HEK293T (cell line): Measurements from ENCODE around the gene GRM6.

Experiments
- CTCF ChIA-PET: fragments of 350-600 bp; formaldehyde crosslinking; extraction: SDS; loops from one replicate; lab custom pipeline; 2021; ENCODE audit warnings: antibody characterized with exemption, inconsistent platforms; lab: Yijun Ruan, JAX
- POLR2A ChIA-PET: fragments of 350-600 bp; formaldehyde crosslinking; extraction: SDS; loops from one replicate; lab custom pipeline; 2020; ENCODE audit warnings: antibody characterized with exemption, inconsistent platforms; lab: Yijun Ruan, JAX
- DNase-seq: peaks from one replicate; pipeline ENCODE4 v3.0.0; 2012; ENCODE audit warnings: mixed read lengths; ENCODE audit errors: extremely low spot score
- ARNT ChIP-seq: fragments of 450-650 bp; IDR thresholded peaks from 2 replicates; pipeline ENCODE4 v1.6.1; 2017; ENCODE audit warnings: mild to moderate bottlenecking
- BHLHE40 ChIP-seq: fragments of 450-650 bp; IDR thresholded peaks from 2 replicates; pipeline ENCODE4 v1.6.1; 2016; ENCODE audit warnings: mild to moderate bottlenecking, moderate library complexity, borderline replicate concordance
- CTBP1 ChIP-seq: fragments of 450-650 bp; IDR thresholded peaks from 2 replicates; pipeline ENCODE4 v1.6.1; 2016; ENCODE audit warnings: borderline replicate concordance
- ELF4 ChIP-seq: fragments of 450-650 bp; IDR thresholded peaks from 2 replicates; pipeline ENCODE4 v1.6.1; 2017; ENCODE audit warnings: antibody characterized with exemption
- FOXA1 ChIP-seq: fragments of 450-650 bp; IDR thresholded peaks from 2 replicates; pipeline ENCODE4 v1.6.1; 2016; ENCODE audit warnings: mild to moderate bottlenecking
- FOXK2 ChIP-seq: fragments of 450-650 bp; IDR thresholded peaks from 2 replicates; pipeline ENCODE4 v1.6.1; 2016; ENCODE audit warnings: mild to moderate bottlenecking
- FOXM1 ChIP-seq: fragments of 450-650 bp; IDR thresholded peaks from 2 replicates; pipeline ENCODE4 v1.6.1; 2017; ENCODE audit warnings: mild to moderate bottlenecking, borderline replicate concordance
- HDGF ChIP-seq: fragments of 450-650 bp; IDR thresholded peaks from 2 replicates; pipeline ENCODE4 v1.6.1; 2017; ENCODE audit warnings: antibody characterized with exemption, borderline replicate concordance
- L3MBTL2 ChIP-seq: fragments of 450-650 bp; conservative IDR thresholded peaks from 2 replicates; pipeline ENCODE4 v1.6.1; 2016; ENCODE audit warnings: mild to moderate bottlenecking
- LEF1 ChIP-seq: fragments of 450-650 bp; IDR thresholded peaks from 2 replicates; pipeline ENCODE4 v1.6.1; 2017; ENCODE audit warnings: mild to moderate bottlenecking, borderline replicate concordance
- NFRKB ChIP-seq: fragments of 450-650 bp; IDR thresholded peaks from 2 replicates; pipeline ENCODE4 v1.6.1; 2016; ENCODE audit warnings: mild to moderate bottlenecking, moderate library complexity
- SP1 ChIP-seq: fragments of 450-650 bp; IDR thresholded peaks from 2 replicates; pipeline ENCODE4 v1.6.1; 2017
- SUZ12 ChIP-seq: fragments of 450-650 bp; IDR thresholded peaks from 2 replicates; pipeline ENCODE4 v1.6.1; 2016; ENCODE audit warnings: mild to moderate bottlenecking
- TARDBP ChIP-seq: fragments of 450-650 bp; IDR thresholded peaks from 2 replicates; pipeline ENCODE4 v1.6.1; 2016
- ZNF384 ChIP-seq: fragments of 450-650 bp; IDR thresholded peaks from 2 replicates; pipeline ENCODE4 v1.6.1; 2016
- TF ChIP-seq, protein P1 (sequence below): fragments of 450-650 bp; IDR thresholded peaks from 2 replicates; pipeline ENCODE4 v1.6.1; 2016

GRM6 gene

DNA sequence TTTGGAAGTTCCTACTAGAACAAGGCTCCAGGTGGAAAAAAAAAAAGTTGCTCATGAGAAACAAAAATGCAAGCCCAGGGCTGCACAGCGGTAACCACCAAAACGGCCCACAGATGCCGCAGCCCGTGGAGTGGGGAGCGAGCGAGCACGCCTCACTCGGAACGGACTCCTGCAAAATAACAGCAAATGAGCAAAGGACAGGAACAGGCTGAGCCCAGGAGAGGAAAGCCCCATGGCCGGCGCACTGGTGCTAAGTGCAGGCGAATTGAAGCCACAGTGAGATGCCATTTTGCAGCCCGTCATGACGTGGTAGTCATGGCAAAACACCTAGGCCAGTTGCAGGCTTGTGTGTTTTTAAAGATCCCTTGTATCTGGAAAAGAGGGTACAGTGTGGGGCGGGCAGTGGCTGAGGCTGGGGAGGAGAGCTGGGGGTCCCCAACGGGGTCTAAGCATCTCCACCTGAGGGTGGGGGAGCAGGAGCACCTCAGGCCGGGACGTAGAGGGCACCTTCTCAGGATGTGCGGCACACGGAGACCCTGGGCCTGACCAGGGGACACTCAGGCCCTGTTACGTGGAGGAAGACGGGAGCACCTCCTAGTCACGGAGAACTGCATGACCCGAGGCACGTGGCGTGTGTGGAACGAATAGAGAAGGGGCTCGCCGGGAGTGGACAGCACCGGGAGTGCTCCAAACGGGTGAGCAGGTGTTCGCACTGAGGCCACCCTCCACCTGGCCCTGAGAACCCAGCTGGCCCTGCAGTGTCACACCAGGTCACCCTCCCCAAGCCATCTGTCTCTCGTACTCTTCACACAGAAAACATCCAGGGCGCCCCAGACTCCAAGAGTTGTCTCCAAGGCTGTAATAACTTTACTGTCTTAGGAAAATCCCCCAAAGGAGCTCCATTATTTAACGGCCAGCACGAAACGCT, 10.7 kb downstream of the GRM6 start:
- DNase-seq, result no peak
- POLR2A ChIA-PET, result no interaction called here
- TF ChIP-seq TARDBP (no peak), ARNT (no peak), SP1 (no peak), CTBP1 (no peak), L3MBTL2 (no peak), BHLHE40 (no peak), FOXA1 (no peak), ZNF384 (no peak), FOXM1 (no peak), ELF4 (no peak), FOXK2 (no peak), LEF1 (no peak), SUZ12 (no peak), HDGF (no peak)
- TF ChIP-seq, protein P1, sequence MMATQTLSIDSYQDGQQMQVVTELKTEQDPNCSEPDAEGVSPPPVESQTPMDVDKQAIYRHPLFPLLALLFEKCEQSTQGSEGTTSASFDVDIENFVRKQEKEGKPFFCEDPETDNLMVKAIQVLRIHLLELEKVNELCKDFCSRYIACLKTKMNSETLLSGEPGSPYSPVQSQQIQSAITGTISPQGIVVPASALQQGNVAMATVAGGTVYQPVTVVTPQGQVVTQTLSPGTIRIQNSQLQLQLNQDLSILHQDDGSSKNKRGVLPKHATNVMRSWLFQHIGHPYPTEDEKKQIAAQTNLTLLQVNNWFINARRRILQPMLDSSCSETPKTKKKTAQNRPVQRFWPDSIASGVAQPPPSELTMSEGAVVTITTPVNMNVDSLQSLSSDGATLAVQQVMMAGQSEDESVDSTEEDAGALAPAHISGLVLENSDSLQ, result no peak
- CTCF ChIA-PET, result no interaction called here

DNA sequence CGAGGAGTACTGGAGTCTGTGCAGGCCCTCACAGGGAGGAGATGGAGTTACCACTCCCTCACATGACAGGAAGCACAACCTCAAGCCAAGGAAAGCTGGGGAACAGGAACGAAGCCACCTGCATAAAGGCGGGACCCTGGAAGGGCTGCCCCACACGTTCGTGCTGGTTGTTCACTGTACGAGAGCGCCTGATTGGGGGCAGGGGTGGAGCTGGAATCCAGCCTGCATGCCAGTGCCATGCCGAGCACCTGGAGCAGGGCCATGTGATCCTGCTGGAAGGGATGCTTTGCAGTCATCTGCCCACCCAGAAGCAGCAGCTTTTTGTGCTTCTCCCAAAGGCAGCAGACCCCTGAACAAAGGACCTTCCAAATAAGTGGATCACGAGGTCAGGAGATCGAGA, 11.4 kb downstream of the GRM6 start:
- no peak for DNase-seq
- ChIA-PET CTCF (no interaction called here), POLR2A (no interaction called here)
- TF ChIP-seq SP1, result no peak
- no peak for TF ChIP-seq ZNF384
- no peak for TF ChIP-seq SUZ12
- TF ChIP-seq, protein P1, result no peak
- TF ChIP-seq BHLHE40, result no peak
- TF ChIP-seq NFRKB, result no peak
- no peak for TF ChIP-seq FOXK2
- no peak for TF ChIP-seq FOXM1
- no peak for TF ChIP-seq CTBP1
- no peak for TF ChIP-seq TARDBP
- no peak for TF ChIP-seq HDGF
- TF ChIP-seq LEF1, result no peak
- TF ChIP-seq FOXA1, result no peak
- TF ChIP-seq ELF4, result no peak
- no peak for TF ChIP-seq L3MBTL2
- TF ChIP-seq ARNT, result no peak

DNA sequence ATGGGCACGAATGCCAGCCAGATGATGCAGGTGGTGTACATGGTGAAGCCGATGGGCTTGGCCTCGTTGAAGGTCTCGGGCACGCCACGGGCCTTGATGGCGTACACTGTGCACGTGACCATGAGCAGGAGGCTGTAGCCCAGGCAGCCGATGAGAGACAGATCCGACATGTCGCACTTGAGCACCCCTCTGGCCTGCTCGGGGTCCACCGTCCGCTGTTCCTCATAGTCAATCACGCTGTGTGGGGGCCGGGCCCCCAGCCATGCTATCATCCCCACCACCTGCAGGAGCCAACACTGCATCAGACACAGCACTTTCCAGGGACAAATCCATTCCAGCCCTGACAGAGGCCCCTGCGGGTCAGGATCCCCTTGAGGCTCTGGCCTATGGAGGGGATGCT, 12.2 kb downstream of the GRM6 start:
- POLR2A ChIA-PET, result no interaction called here

DNA sequence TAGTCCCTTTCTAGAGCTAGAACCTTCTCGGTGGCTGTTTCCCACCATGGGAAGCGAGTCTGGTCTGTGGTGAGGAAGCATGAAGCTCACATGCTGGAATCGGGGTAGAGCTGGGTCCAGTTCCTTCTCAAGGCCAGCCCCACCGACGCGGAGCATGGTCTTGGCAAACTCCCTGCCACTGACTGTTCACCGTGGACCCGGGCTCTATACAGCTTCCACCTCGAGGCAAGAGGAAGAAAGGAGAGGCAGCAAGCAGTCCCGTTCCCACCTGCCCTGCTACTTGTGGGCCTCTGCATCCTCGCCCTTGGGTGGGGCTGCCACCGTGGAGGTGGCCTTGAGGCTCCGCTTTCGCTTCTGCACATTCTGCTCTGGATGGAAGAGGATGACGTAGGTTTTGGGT, 13.7 kb downstream of the GRM6 start:
- POLR2A ChIA-PET, result no interaction called here
- DNase-seq, result no peak
- no peak for TF ChIP-seq LEF1
- TF ChIP-seq ELF4, result no peak
- TF ChIP-seq CTBP1, result no peak
- no peak for TF ChIP-seq FOXK2
- no peak for TF ChIP-seq SUZ12
- no peak for TF ChIP-seq ARNT
- no peak for TF ChIP-seq FOXM1
- CTCF ChIA-PET, result no interaction called here

More for the DNA sequence above, 12.2 kb downstream of the GRM6 start:
- DNase-seq, result no peak
- TF ChIP-seq ARNT (no peak), SUZ12 (no peak), NFRKB (no peak)
- CTCF ChIA-PET, result no interaction called here

DNA sequence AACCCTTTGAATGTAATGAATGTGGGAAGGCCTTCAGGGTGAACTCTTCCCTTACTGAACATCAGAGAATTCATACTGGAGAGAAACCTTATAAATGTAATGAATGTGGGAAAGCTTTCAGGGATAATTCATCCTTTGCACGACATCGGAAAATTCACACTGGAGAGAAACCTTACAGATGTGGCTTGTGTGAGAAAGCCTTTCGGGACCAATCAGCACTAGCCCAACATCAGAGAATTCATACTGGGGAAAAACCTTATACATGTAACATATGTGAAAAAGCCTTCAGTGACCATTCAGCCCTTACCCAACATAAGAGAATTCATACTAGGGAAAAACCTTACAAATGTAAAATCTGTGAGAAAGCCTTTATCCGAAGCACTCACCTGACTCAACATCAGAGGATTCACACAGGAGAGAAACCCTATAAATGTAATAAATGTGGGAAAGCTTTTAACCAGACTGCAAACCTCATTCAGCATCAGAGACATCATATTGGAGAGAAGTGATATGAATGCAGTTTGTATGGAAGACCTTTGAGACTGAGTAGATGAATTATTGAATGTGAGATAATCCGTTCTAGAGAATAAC, 29.6 kb downstream of the GRM6 start:
- no peak for DNase-seq
- ChIA-PET CTCF (no interaction called here), POLR2A (no interaction called here)
- TF ChIP-seq, protein P1, result no peak
- no peak for TF ChIP-seq BHLHE40

DNA sequence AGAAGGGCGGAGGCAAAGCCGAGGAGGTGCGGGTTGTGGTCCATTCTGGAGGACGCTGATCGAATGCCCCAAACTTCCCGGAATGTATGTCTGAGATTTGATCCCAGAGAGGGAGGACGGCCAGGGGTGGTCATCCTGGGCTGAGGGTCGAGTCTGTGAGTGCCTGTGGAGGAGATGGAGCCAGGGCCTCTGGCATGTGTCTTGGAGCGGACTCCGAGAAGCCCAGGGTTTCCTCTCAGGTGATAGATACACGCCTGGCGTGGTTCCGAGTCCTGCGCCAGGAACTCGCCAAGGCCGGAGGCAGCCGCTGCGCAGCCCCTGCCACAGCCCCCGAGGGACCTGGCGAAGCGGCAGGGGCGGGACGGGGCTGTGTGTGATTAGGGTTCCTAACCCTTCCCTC, 53.8 kb downstream of the GRM6 start:
- no peak for TF ChIP-seq FOXK2
- TF ChIP-seq NFRKB, result no peak
- no peak for TF ChIP-seq ARNT
- TF ChIP-seq HDGF, result no peak
- no peak for TF ChIP-seq L3MBTL2
- no peak for TF ChIP-seq SP1
- no peak for TF ChIP-seq FOXA1
- TF ChIP-seq CTBP1, result no peak
- no peak for TF ChIP-seq FOXM1
- TF ChIP-seq TARDBP, result no peak
- TF ChIP-seq, protein P1, result no peak
- TF ChIP-seq BHLHE40, result no peak
- no peak for TF ChIP-seq ELF4
- no peak for TF ChIP-seq ZNF384
- no peak for TF ChIP-seq SUZ12
- no peak for TF ChIP-seq LEF1
- CTCF ChIA-PET, result no interaction called here
- POLR2A ChIA-PET, result no interaction called here
- no peak for DNase-seq
